Lower leg skin (tissue), 3 donors: ENCODE results near the gene PPP2R5B.

Experiments
- CTCF ChIP-seq, 3 donors: fragments of 450-650 bp; IDR thresholded peaks; one replicate each; pipeline ENCODE4 v1.5.1; 2016; ENCODE audit warnings: antibody characterized with exemption in 3 of 3, mild to moderate bottlenecking in 3 of 3, moderate library complexity in 2 of 3
- POLR2A ChIP-seq, 2 donors: fragments of 450-650 bp; IDR thresholded peaks; one replicate each; pipeline ENCODE4 v1.6.1; 2016 to 2017; ENCODE audit warnings: antibody characterized with exemption in 2 of 2, mild to moderate bottlenecking in 1 of 2, moderate library complexity in 1 of 2

- TF ChIP-seq CTCF (IDR thresholded peaks at IDR 0.05): no peak
- TF ChIP-seq POLR2A (IDR thresholded peaks at IDR 0.05): no peak
These were observed 27.0 kb upstream of the PPP2R5B start for GRCh38 chr11:64897381-64898075.
